HL-60 (cell line): ENCODE results near the gene FBXL20.

Source experiments
- DNase-seq, 2 experiments: peaks; one replicate each; pipeline ENCODE4 v3.0.0-alpha.2; 2010 to 2020; ENCODE audit warnings: low read depth in 1 of 2, low spot score in 1 of 2
- H3K27ac ChIP-seq: fragments of 250-450 bp; sonication (Bioruptor Pico); replicated peaks from 2 replicates; pipeline ENCODE4 v1.5.1; 2020; ENCODE audit warnings: mild to moderate bottlenecking, moderate library complexity
- H3K27me3 ChIP-seq: fragments of 250-450 bp; sonication (Bioruptor Pico); 2 replicates; pipeline ENCODE4 v1.5.1; 2021; ENCODE audit warnings: mild to moderate bottlenecking, moderate library complexity; ENCODE audit not compliant: insufficient read depth, poor library complexity, severe bottlenecking
- H3K4me3 ChIP-seq: replicated peaks from 2 replicates; pipeline ENCODE4 v1.5.1; 2011; ENCODE audit warnings: mild to moderate bottlenecking, control low read depth, low read length; ENCODE audit not compliant: insufficient read depth
- CTCF ChIP-seq: IDR thresholded peaks from one replicate; pipeline ENCODE4 v1.5.1; 2011; ENCODE audit warnings: low read length, control low read depth, inconsistent platforms; ENCODE audit not compliant: insufficient read depth
- GABPA ChIP-seq: IDR thresholded peaks from 2 replicates; pipeline ENCODE4 v1.6.1; 2012; ENCODE audit warnings: low read depth
- POLR2AphosphoS5 ChIP-seq: IDR thresholded peaks from 2 replicates; pipeline ENCODE4 v1.6.1; 2012; ENCODE audit warnings: low read depth
- SPI1 ChIP-seq: IDR thresholded peaks from 2 replicates; pipeline ENCODE4 v1.6.1; 2012; ENCODE audit warnings: low read depth, mild to moderate bottlenecking, borderline replicate concordance
- long read RNA-seq: library from polyadenylated mRNA; unstranded; transcript quantifications from one replicate; pipeline ENCODE4 v2.0.0, GENCODE V29; 2020
- TF ChIP-seq, protein P1 (sequence below): IDR thresholded peaks from 2 replicates; pipeline ENCODE4 v1.6.1; 2012; ENCODE audit warnings: low read depth; ENCODE audit not compliant: insufficient replicate concordance

FBXL20 gene
- long read RNA-seq, full-length matches to known transcripts: 24 of 38 reads
- long read RNA-seq, partial matches to known transcripts: 3 of 38 reads
- long read RNA-seq, other reads (novel, unspliced or antisense): 11 of 38 reads

DNA sequence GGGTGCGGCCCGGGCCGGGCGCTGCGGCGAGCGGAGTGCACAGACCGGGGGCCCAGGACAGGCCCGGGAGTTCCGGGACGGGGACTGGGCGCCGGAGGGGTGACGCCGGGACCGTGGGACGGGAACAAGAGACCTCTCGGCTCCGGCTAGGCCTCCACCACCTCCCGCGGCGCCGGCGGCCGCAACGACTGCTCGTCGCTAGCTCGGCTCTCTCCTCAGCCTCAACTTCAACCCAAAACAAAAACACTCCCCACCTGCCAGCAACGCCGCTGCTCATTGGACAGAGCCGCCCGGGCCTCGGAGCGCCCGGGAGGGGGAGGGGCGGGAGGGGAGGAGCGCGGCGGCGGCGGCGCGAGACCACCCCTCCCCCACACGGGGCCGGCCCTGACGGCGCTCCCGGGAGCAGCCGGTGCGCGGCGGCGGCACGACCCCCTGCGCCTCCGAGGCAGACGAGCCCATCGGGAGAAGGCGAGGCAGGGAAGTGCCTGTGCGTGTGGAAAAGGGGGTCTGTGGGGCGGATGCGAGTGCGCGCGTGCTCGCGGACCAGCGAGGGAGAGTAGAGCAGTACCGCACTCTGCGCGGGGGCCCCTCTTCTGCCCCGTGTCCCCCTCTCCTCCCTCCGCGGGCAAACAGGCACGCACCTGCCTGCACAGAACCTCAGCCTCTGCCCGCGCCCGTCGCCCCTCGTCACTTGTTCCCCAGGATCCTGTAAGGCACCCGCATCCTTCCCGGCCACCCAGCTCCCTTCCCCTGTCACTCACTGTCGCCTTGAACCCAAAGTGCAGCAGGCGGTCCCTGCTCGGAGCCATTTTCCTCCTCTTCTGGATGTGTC, at the start of gene FBXL20:
Gene FBXL20 (minus strand): TSS at position 215 of the 832 bp plus-strand sequence. CDS start 224 bp downstream, outside the sequence.
- DNase-seq: peak; percentile 83 to 93
- H3K27ac ChIP-seq: peak within 1 kb of the TSS; percentile 90
- TF ChIP-seq POLR2AphosphoS5 (0 out of 2 replicates have a peak, but pooled peaks have one; percentile 41), SPI1 (no peak), GABPA (no peak), CTCF (no peak)
- TF ChIP-seq, protein P1, sequence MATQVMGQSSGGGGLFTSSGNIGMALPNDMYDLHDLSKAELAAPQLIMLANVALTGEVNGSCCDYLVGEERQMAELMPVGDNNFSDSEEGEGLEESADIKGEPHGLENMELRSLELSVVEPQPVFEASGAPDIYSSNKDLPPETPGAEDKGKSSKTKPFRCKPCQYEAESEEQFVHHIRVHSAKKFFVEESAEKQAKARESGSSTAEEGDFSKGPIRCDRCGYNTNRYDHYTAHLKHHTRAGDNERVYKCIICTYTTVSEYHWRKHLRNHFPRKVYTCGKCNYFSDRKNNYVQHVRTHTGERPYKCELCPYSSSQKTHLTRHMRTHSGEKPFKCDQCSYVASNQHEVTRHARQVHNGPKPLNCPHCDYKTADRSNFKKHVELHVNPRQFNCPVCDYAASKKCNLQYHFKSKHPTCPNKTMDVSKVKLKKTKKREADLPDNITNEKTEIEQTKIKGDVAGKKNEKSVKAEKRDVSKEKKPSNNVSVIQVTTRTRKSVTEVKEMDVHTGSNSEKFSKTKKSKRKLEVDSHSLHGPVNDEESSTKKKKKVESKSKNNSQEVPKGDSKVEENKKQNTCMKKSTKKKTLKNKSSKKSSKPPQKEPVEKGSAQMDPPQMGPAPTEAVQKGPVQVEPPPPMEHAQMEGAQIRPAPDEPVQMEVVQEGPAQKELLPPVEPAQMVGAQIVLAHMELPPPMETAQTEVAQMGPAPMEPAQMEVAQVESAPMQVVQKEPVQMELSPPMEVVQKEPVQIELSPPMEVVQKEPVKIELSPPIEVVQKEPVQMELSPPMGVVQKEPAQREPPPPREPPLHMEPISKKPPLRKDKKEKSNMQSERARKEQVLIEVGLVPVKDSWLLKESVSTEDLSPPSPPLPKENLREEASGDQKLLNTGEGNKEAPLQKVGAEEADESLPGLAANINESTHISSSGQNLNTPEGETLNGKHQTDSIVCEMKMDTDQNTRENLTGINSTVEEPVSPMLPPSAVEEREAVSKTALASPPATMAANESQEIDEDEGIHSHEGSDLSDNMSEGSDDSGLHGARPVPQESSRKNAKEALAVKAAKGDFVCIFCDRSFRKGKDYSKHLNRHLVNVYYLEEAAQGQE: no peak
- H3K4me3 ChIP-seq: peak within 1 kb of the TSS; percentile 99
- H3K27me3 ChIP-seq: no peaks in the 10 kb centered on the region

- Histone ChIP-seq H3K4me3 (peak within 1 kb of the TSS; percentile 77), H3K27me3 (no peaks in the 10 kb centered on the region), H3K27ac (peak within 1 kb of the TSS; percentile 95)
- peak; percentile 91 to 98 for DNase-seq
- TF ChIP-seq POLR2AphosphoS5: peak; percentile 79
- TF ChIP-seq GABPA: no peak
- peak; percentile 86 for TF ChIP-seq SPI1
- TF ChIP-seq, protein P1: peak; percentile 80
- TF ChIP-seq CTCF: no peak
Observed at GRCh38 chr17:39450847-39451581, 49.6 kb upstream of the FBXL20 start, which contains the start of gene MED1. Gene MED1 (minus strand): TSS chr17:39451263. CDS start chr17:39451062, 201 bp downstream.

- Histone ChIP-seq H3K27me3 (no peaks in the 10 kb centered on the region), H3K4me3 (peak overlapping the region; percentile 77), H3K27ac (peak overlapping the region; percentile 95)
- DNase-seq: no peak
- TF ChIP-seq SPI1: no peak
- no peak for TF ChIP-seq CTCF
- no peak for TF ChIP-seq GABPA
- TF ChIP-seq, protein P1: no peak
- no peak for TF ChIP-seq POLR2AphosphoS5
Observed at GRCh38 chr17:39450051-39450450, 48.6 kb upstream of the FBXL20 start.
